Measurements from ENCODE around the gene CTSF.

DNA sequence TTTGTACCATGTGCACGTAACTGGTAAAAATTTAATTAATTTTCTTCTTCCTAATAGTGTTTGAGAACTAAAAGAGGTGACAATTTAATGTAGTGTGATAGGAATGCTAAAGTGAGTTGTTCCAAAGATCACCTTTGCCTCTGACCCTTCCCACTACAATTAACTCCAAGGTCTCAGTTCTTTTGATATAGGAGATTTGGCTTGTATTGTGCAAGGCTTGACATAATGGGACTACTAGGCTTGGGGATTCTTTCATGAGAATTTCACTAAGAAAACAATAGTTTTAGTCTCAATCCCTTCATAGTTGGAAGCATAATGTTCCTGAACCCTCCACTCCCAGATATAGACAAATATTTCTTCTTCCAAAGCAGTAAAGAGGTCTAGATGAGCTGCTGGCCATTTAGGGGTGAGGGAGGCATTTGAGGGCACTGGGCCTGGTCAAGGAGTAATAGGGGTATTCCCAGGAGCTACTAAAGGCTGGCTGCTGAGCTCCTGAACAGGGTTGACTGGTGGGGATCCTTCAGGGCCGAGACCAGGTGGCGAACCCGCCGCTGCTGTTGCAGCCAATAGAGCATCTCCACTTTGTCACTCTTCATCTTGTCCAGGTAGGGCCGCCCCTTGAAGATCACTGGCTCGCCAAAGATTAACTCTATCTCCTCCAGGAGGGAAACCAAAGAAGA lies 21.7 kb upstream of the CTSF start:
- TF ChIP-seq, protein P1, sequence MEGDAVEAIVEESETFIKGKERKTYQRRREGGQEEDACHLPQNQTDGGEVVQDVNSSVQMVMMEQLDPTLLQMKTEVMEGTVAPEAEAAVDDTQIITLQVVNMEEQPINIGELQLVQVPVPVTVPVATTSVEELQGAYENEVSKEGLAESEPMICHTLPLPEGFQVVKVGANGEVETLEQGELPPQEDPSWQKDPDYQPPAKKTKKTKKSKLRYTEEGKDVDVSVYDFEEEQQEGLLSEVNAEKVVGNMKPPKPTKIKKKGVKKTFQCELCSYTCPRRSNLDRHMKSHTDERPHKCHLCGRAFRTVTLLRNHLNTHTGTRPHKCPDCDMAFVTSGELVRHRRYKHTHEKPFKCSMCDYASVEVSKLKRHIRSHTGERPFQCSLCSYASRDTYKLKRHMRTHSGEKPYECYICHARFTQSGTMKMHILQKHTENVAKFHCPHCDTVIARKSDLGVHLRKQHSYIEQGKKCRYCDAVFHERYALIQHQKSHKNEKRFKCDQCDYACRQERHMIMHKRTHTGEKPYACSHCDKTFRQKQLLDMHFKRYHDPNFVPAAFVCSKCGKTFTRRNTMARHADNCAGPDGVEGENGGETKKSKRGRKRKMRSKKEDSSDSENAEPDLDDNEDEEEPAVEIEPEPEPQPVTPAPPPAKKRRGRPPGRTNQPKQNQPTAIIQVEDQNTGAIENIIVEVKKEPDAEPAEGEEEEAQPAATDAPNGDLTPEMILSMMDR (conservative IDR thresholded peaks at IDR 0.05 in 1 of 2, IDR thresholded peaks at IDR 0.05 in 1 of 2; ENCODE audit: low read depth in 1 of 2, low read length in 2 of 2): no peak
- no peak for TF ChIP-seq EZH2 (IDR thresholded peaks at IDR 0.05; ENCODE audit: low read length, missing control alignments)

Data from fibroblast of lung (primary cell).